GM12874 (cell line): ENCODE data around the gene LCN15.

Source experiments
- CTCF ChIP-seq: IDR thresholded peaks from 2 replicates; pipeline ENCODE4 v1.5.1; 2011; ENCODE audit warnings: low read depth, mild to moderate bottlenecking, control low read depth, low read length, moderate library complexity; ENCODE audit not compliant: insufficient read depth

LCN15 gene

DNA sequence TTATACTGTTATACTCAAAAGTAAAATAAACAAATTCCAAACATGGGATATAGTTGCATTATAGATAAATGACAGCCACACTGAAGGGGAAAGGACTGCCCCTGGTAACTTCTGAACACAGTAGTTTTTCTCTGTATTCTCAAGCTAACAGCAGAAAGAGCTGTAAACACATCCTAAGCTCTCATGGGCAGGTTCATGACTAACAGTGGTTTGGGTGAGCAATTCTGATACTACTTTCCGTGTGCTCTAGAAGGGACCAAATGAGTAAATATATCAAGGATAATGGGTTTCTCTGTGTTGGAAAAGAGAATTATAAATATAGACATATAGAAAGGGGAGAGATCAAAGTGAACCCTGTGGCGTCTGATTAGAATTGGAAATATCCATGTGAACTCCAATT lies 13.8 kb downstream of the LCN15 start:
- TF ChIP-seq CTCF = no peak

GRCh38 chr9:136748666-136749611 lies 15.4 kb downstream of the LCN15 start:
- no peak for TF ChIP-seq CTCF

GRCh38 chr9:136748201-136748600 lies 16.1 kb downstream of the LCN15 start, which contains the start of gene LCN6:
Gene LCN6, minus strand, starts transcription at chr9:136748525. Its CDS starts 42 bp downstream, at chr9:136748483.
- TF ChIP-seq CTCF = no peak

- TF ChIP-seq CTCF = no peak
Observed at GRCh38 chr9:136747161-136748060, 16.9 kb downstream of the LCN15 start.

GRCh38 chr9:136746621-136747020 lies 17.7 kb downstream of the LCN15 start:
- TF ChIP-seq CTCF = no peak

DNA sequence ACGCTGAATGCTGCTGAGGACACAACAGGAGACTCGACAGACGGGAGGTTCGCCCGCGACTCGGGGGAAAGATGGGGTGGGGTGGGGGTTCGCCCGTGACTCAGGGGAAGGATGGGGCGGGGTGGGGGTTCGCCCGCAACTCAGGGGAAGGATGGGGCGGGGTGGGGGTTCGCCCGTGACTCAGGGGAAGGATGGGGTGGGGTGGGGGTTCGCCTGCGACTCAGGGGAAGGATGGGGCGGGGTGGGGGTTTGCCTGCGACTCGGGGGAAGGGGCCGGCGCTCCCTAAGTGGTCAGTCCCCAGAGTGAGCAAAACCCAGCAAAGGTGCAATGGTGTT lies 18.2 kb downstream of the LCN15 start:
- TF ChIP-seq CTCF = no peak
